ENCODE data around the gene CD200R1L.
"Not testable (repeated sequence)": the region's sequence is repeated elsewhere in the genome, so short reads cannot be mapped to it uniquely, and the experiment has no call there.

CD200R1L gene

GRCh38 chr3:112857526-112857925, 10.9 kb upstream of the CD200R1L start:
- DNase-seq (ENCODE audit: low read depth) = no peak
- no peak for TF ChIP-seq CTCF (IDR thresholded peaks at IDR 0.05; ENCODE audit: control insufficient read depth, extremely low read depth, insufficient read depth)
- no peak overlapping the region for H3K4me3 ChIP-seq (ENCODE audit: low read depth, low read length)

GRCh38 chr3:112856537-112856936, 9.9 kb upstream of the CD200R1L start:
- no peak for DNase-seq (ENCODE audit: low read depth)
- no peak for TF ChIP-seq CTCF (IDR thresholded peaks at IDR 0.05; ENCODE audit: control insufficient read depth, extremely low read depth, insufficient read depth)
- H3K4me3 ChIP-seq (ENCODE audit: low read depth, low read length) = no peak overlapping the region

GRCh38 chr3:112855883-112856282, 9.2 kb upstream of the CD200R1L start:
- H3K4me3 ChIP-seq (ENCODE audit: low read depth, low read length) = no peak overlapping the region
- DNase-seq (ENCODE audit: low read depth) = no peak
- TF ChIP-seq CTCF (IDR thresholded peaks at IDR 0.05; ENCODE audit: control insufficient read depth, extremely low read depth, insufficient read depth) = no peak

- H3K4me3 ChIP-seq (ENCODE audit: low read depth, low read length) = not testable (repeated sequence)
Measured at GRCh38 chr3:112855074-112855473, 8.4 kb upstream of the CD200R1L start.

GRCh38 chr3:112848196-112848595, 1.5 kb upstream of the CD200R1L start:
- no peak for DNase-seq (ENCODE audit: low read depth)
- no peak overlapping the region for H3K4me3 ChIP-seq (ENCODE audit: low read depth, low read length)
- TF ChIP-seq CTCF (IDR thresholded peaks at IDR 0.05; ENCODE audit: control insufficient read depth, extremely low read depth, insufficient read depth) = no peak

More at GRCh38 chr3:112855074-112855473, 8.4 kb upstream of the CD200R1L start:
- DNase-seq (ENCODE audit: low read depth) = not testable (repeated sequence)

GRCh38 chr3:112847692-112848091, 1.0 kb upstream of the CD200R1L start:
- no peak for TF ChIP-seq CTCF (IDR thresholded peaks at IDR 0.05; ENCODE audit: control insufficient read depth, extremely low read depth, insufficient read depth)
- DNase-seq (ENCODE audit: low read depth) = no peak
- no peak overlapping the region for H3K4me3 ChIP-seq (ENCODE audit: low read depth, low read length)

- no peak for TF ChIP-seq CTCF (IDR thresholded peaks at IDR 0.05; ENCODE audit: control insufficient read depth, extremely low read depth, insufficient read depth)
- no peak overlapping the region for H3K4me3 ChIP-seq (ENCODE audit: low read depth, low read length)
Measured at GRCh38 chr3:112845772-112846171, 892 bp downstream of the CD200R1L start.

More at GRCh38 chr3:112845772-112846171, 892 bp downstream of the CD200R1L start:
- no peak for DNase-seq (ENCODE audit: low read depth)

Data from LNCaP clone FGC (cell line).